Keratinocyte (primary cell): ENCODE data around the gene CASP3. TPM values are rescaled to one million over a fixed set of nuclear protein-coding genes. Genes with fewer than 3 reads are reported as not detected.

ENCODE experiments used
- DNase-seq: peaks from one replicate; pipeline ENCODE4 v3.0.0-alpha.2; 2011; ENCODE audit warnings: low read depth, missing footprints, low spot score
- FAIRE-seq: peaks from 2 replicates; lab custom pipeline; 2011; peaks lifted over from hg19 to GRCh38; lab: Jason Lieb, UNC
- H2AFZ ChIP-seq: 2 replicates; pipeline ENCODE4 v1.6.0; 2012; ENCODE audit warnings: low read length, control low read depth, inconsistent platforms; ENCODE audit not compliant: control insufficient read depth
- H3K27ac ChIP-seq: 2 replicates; pipeline ENCODE4 v1.5.1; 2011; ENCODE audit warnings: low read length; ENCODE audit not compliant: control insufficient read depth, insufficient read depth
- H3K27me3 ChIP-seq: 3 replicates; pipeline ENCODE4 v1.6.0; 2011; ENCODE audit warnings: low read length; ENCODE audit not compliant: control insufficient read depth, insufficient read depth; ENCODE audit errors: extremely low read depth
- H3K36me3 ChIP-seq, 2 experiments: 2 replicates in 1 of 2; 3 replicates in 1 of 2; pipeline ENCODE4 v1.5.1; 2011; ENCODE audit warnings: low read length in 2 of 2, mild to moderate bottlenecking in 1 of 2; ENCODE audit not compliant: control insufficient read depth in 2 of 2, insufficient read depth in 2 of 2; ENCODE audit errors: extremely low read depth in 1 of 2
- H3K4me1 ChIP-seq: 3 replicates; pipeline ENCODE4 v1.5.1; 2011; ENCODE audit warnings: low read length; ENCODE audit not compliant: control insufficient read depth, insufficient read depth; ENCODE audit errors: extremely low read depth
- H3K4me2 ChIP-seq: 3 replicates; pipeline ENCODE4 v1.6.0; 2011; ENCODE audit warnings: low read depth, low read length; ENCODE audit not compliant: control insufficient read depth, insufficient read depth; ENCODE audit errors: extremely low read depth
- H3K4me3 ChIP-seq, 3 experiments: fragments of 200-600 bp in 1 of 3; sonication (generic) in 1 of 3; 2 replicates in 2 of 3; 3 replicates in 1 of 3; pipeline ENCODE4 v1.5.1; 2011 to 2016; ENCODE audit warnings: low read length in 3 of 3, mild to moderate bottlenecking in 3 of 3, control low read depth in 2 of 3, inconsistent platforms in 1 of 3, low read depth in 1 of 3, mixed read lengths in 1 of 3, mixed run types in 1 of 3, moderate library complexity in 1 of 3; ENCODE audit not compliant: control insufficient read depth in 2 of 3, insufficient read depth in 2 of 3; ENCODE audit errors: extremely low read depth in 1 of 3
- H3K79me2 ChIP-seq: 2 replicates; pipeline ENCODE4 v1.6.0; 2012; ENCODE audit warnings: low read length; ENCODE audit not compliant: control insufficient read depth, insufficient read depth
- H3K9ac ChIP-seq: 3 replicates; pipeline ENCODE4 v1.6.0; 2011; ENCODE audit warnings: low read length; ENCODE audit not compliant: control insufficient read depth, insufficient read depth; ENCODE audit errors: extremely low read depth
- H3K9me1 ChIP-seq: 3 replicates; pipeline ENCODE4 v1.6.0; 2011; ENCODE audit warnings: low read length; ENCODE audit not compliant: control insufficient read depth, insufficient read depth; ENCODE audit errors: extremely low read depth
- H3K9me3 ChIP-seq: 2 replicates; pipeline ENCODE4 v1.5.1; 2012; ENCODE audit warnings: low read depth, low read length; ENCODE audit not compliant: control insufficient read depth
- H4K20me1 ChIP-seq: 3 replicates; pipeline ENCODE4 v1.6.0; 2011; ENCODE audit warnings: low read length; ENCODE audit not compliant: control insufficient read depth, insufficient read depth; ENCODE audit errors: extremely low read depth
- CTCF ChIP-seq, 3 experiments: IDR thresholded peaks in 1 of 3; conservative IDR thresholded peaks in 1 of 3; optimal IDR thresholded peaks in 1 of 3; 2 replicates in 2 of 3; 3 replicates in 1 of 3; pipeline versions ENCODE3 to v1.5.1; 2011; ENCODE audit warnings: low read length in 3 of 3, mild to moderate bottlenecking in 3 of 3, moderate library complexity in 2 of 3, control low read depth in 1 of 3, inconsistent platforms in 1 of 3; ENCODE audit not compliant: insufficient read depth in 2 of 3; ENCODE audit errors: extremely low read depth in 1 of 3
- EZH2 ChIP-seq: IDR thresholded peaks from one replicate; pipeline ENCODE4 v1.6.1; 2012; ENCODE audit warnings: inconsistent platforms, mild to moderate bottlenecking, low read length, moderate library complexity
- dilution Hi-C: fragments of 300-500 bp; cut with MboI; formaldehyde crosslinking; loops from one replicate; pipeline ENCODE4 v1.7.0; 2020; ENCODE audit warnings: low sequenced_read_pairs; ENCODE audit not compliant: extremely low pct_ligation_motif_present
- polyA plus RNA-seq, 5 experiments: library from polyadenylated mRNA; depleted of rRNA in 3 of 5; stranded (reverse) in 3 of 5; stranded (forward) in 1 of 5; unstranded in 1 of 5; fragments of >200 nt; gene quantifications; 1 replicate in 1 of 5; 2 replicates in 3 of 5; 3 replicates in 1 of 5; pipeline versions ENCODE4 v1.2.1 to v1.2.3, GENCODE V29; 2011 to 2012; ENCODE audit warnings: missing spikeins in 2 of 5, low read depth in 1 of 5, low replicate concordance in 1 of 5

The CASP3 gene
- polyA plus RNA-seq, 1 donor (not counting 4 experiments of a cell fraction or from before 2014, with no cell fraction given) = 51.1 TPM

DNA sequence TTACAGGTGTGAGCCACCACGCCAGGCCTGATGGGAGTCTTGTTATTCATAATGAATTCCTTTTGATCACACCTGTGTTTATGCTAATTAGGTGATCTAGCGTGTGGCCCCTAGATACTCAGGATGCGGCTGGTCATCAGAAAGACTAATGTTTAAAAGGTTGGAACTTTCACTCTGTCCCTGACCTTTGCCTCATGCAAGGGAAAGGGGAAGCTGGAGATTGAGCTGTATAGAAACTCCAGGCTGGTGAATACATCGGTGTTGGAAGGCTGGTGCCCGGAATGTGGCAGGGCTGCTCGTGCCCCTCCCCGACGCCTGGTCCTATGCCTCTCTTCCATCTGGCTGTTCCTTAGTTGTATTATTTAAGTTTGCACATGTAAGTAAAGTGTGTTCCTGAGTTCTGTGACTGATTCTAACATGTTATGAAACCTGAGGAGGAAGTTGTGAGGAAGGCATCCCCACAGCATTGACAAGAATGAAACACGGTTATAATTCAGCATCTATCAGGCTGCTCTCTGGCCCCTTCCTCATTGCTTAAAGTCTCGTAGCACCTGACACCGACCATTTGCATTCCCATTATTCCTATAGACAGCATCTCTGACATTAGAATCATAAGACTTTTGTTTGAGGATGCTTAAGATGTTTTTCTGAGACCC, 28.9 kb downstream of the CASP3 start:
- no peaks in the 10 kb centered on the region for H3K9me1 ChIP-seq
- dilution Hi-C loops = no loop called here
- no peaks in the 10 kb centered on the region for H3K79me2 ChIP-seq
- H2AFZ ChIP-seq = no peak overlapping the region
- no peak overlapping the region for H3K27ac ChIP-seq
- no peak overlapping the region for H3K4me2 ChIP-seq
- FAIRE-seq (no peak), DNase-seq (no peak)
- no peaks in the 10 kb centered on the region for H4K20me1 ChIP-seq
- no peaks in the 10 kb centered on the region for H3K4me1 ChIP-seq
- H3K36me3 ChIP-seq = no peaks in the 10 kb centered on the region
- TF ChIP-seq EZH2 (no peak), CTCF (optimal IDR thresholded peaks at IDR 0.05 in 1 of 3, IDR thresholded peaks at IDR 0.05 in 1 of 3, conservative IDR thresholded peaks at IDR 0.05 in 1 of 3; ENCODE audit: extremely low read depth in 1 of 3, insufficient read depth in 2 of 3, low read length in 3 of 3) (no peak)
- H3K9ac ChIP-seq = no peak overlapping the region
- no peak overlapping the region for H3K4me3 ChIP-seq
- no peaks in the 10 kb centered on the region for H3K27me3 ChIP-seq
- no peaks in the 10 kb centered on the region for H3K9me3 ChIP-seq

GRCh38 chr4:184617600-184618196, 31.5 kb downstream of the CASP3 start:
- Histone ChIP-seq H3K9me3 (no peaks in the 10 kb centered on the region), H4K20me1 (no peaks in the 10 kb centered on the region), H3K36me3 (no peaks in the 10 kb centered on the region), H3K9me1 (no peaks in the 10 kb centered on the region), H3K27ac (no peak overlapping the region), H3K27me3 (no peaks in the 10 kb centered on the region), H3K9ac (no peak overlapping the region), H3K4me3 (no peak overlapping the region), H2AFZ (no peak overlapping the region), H3K4me1 (no peaks in the 10 kb centered on the region), H3K4me2 (no peak overlapping the region), H3K79me2 (no peaks in the 10 kb centered on the region)
- FAIRE-seq = no peak
- dilution Hi-C loops = no loop called here
- no peak for DNase-seq
- TF ChIP-seq CTCF (optimal IDR thresholded peaks at IDR 0.05 in 1 of 3, IDR thresholded peaks at IDR 0.05 in 1 of 3, conservative IDR thresholded peaks at IDR 0.05 in 1 of 3; ENCODE audit: extremely low read depth in 1 of 3, insufficient read depth in 2 of 3, low read length in 3 of 3) = no peak
- no peak for TF ChIP-seq EZH2
